Immature natural killer cell (primary cell): ENCODE data around the gene TNS4. TPM values are rescaled to one million over a fixed set of nuclear protein-coding genes. Genes with fewer than 3 reads are reported as not detected.

ENCODE experiments used
- DNase-seq, 3 donors: peaks; one replicate each; pipeline ENCODE4 v3.0.0; 2022; ENCODE audit warnings: mixed read lengths in 1 of 3
- H3K27ac Mint-ChIP-seq, 6 donors: one replicate each; pipeline ENCODE4 v1.8.0; 2020; ENCODE audit warnings: mixed read lengths in 6 of 6, mild to moderate bottlenecking in 5 of 6, inconsistent platforms in 4 of 6, moderate library complexity in 3 of 6
- H3K27me3 Mint-ChIP-seq, 3 donors: one replicate each; pipeline ENCODE4 v1.8.0; 2020 to 2021; ENCODE audit warnings: low read depth in 3 of 3, mild to moderate bottlenecking in 3 of 3, mixed read lengths in 3 of 3, moderate library complexity in 3 of 3, inconsistent platforms in 1 of 3
- H3K36me3 Mint-ChIP-seq, 3 donors: one replicate each; pipeline ENCODE4 v1.8.0; 2020; ENCODE audit warnings: mixed read lengths in 3 of 3, inconsistent platforms in 2 of 3, mild to moderate bottlenecking in 2 of 3
- H3K4me1 Mint-ChIP-seq, 2 donors: one replicate each; pipeline ENCODE4 v1.8.0; 2020; ENCODE audit warnings: inconsistent platforms in 2 of 2, mild to moderate bottlenecking in 2 of 2, mixed read lengths in 2 of 2, moderate library complexity in 1 of 2
- H3K4me3 Mint-ChIP-seq, 5 donors: one replicate each; pipeline ENCODE4 v1.8.0; 2020; ENCODE audit warnings: mild to moderate bottlenecking in 5 of 5, mixed read lengths in 5 of 5, inconsistent platforms in 3 of 5, moderate library complexity in 3 of 5
- H3K9me3 Mint-ChIP-seq, 6 donors: one replicate each; pipeline ENCODE4 v1.8.0; 2020; ENCODE audit warnings: mild to moderate bottlenecking in 6 of 6, mixed read lengths in 6 of 6, inconsistent platforms in 4 of 6, moderate library complexity in 3 of 6
- polyA plus RNA-seq, 3 donors: library from polyadenylated mRNA; unstranded; fragments of 300-500 nt; fragmentation: Illumina TruSeq; gene quantifications; one replicate each; pipeline ENCODE4 v1.2.3, GENCODE V29; 2021

Gene TNS4
- polyA plus RNA-seq, 3 donors from 2014 or later = 0.12 TPM; not detected in 2

DNA sequence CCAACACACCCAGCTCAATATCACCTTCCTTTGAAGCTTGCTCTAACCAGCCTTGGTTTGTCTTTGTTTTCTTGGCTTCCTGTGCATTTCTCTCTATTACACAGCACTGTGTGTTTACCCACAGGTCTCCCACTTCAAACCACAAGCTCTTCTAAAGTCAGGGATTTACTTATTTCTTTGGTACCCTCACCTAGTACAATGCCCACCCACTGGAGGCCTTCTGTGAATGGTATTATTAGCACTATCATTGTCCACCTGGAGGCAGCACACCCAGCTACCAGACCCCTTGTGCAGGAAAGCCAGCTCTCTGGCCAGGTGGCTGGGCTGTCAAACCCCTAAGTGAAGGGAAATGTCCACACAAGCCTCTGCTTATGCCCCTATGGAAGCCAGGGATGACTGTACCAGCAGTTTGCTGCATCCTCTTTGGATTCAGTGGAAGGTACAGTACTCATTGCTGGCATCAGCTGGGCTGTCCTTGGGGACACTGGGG is 74.4 kb downstream of the TNS4 start:
- peaks cover 14 to 17% of the 10 kb centered on the region in 2 donors for H3K4me1 Mint-ChIP-seq
- H3K27ac Mint-ChIP-seq = peak overlapping the region in 1 of 6 donors; percentile 64
- DNase-seq = no peak
- H3K36me3 Mint-ChIP-seq = no peaks in the 10 kb centered on the region
- no peaks in the 10 kb centered on the region for H3K9me3 Mint-ChIP-seq
- H3K27me3 Mint-ChIP-seq = peaks cover 1 to 5% (median 5%) of the 10 kb centered on the region in 3 donors
- no peak overlapping the region for H3K4me3 Mint-ChIP-seq

Other genes starting within 250 kb of the TNS4 start
- 1 to 10 TPM in 2 of 3 donors, under 1 TPM in 1; 0.81 to 1.8 (median 1.5) TPM for gene CDC6, start 213.7 kb downstream of the TNS4 start, polyA plus RNA-seq
- gene RARA, start 192.4 kb downstream of the TNS4 start, polyA plus RNA-seq = 10 to 100 TPM in 1 of 3 donors, 1 to 10 TPM in 2; 4.6 to 12.1 (median 4.6) TPM
- under 1 TPM in 2 of 3 donors, not detected in 1; 0.40 to 0.68 TPM for gene GJD3, start 136.9 kb downstream of the TNS4 start, polyA plus RNA-seq
- gene TOP2A, start 83.7 kb downstream of the TNS4 start, polyA plus RNA-seq = 1 to 10 TPM in 2 of 3 donors, under 1 TPM in 1; 0.80 to 2.4 (median 2.2) TPM
- 10 to 100 TPM; 22.3 to 41.7 (median 36.2) TPM for gene IGFBP4, start 58.2 kb downstream of the TNS4 start, polyA plus RNA-seq
- 10 to 100 TPM; 29.6 to 50.9 (median 43.2) TPM for gene CCR7, start 63.8 kb upstream of the TNS4 start, polyA plus RNA-seq
- gene SMARCE1, start 146.2 kb upstream of the TNS4 start, polyA plus RNA-seq = 100 to 1,000 TPM; 196 to 261 (median 223) TPM
- not detected for gene KRT222, start 163.6 kb upstream of the TNS4 start, polyA plus RNA-seq
- gene KRT24, start 202.1 kb upstream of the TNS4 start, polyA plus RNA-seq = not detected